ENCODE measurements around the gene HERPUD2. TPM values are rescaled to one million over a fixed set of nuclear protein-coding genes. Genes with fewer than 3 reads are reported as not detected.

The HERPUD2 gene
- total RNA-seq, 2 donors from 2014 or later, result 24.3 to 59.2 TPM

- TF ChIP-seq, protein P1, sequence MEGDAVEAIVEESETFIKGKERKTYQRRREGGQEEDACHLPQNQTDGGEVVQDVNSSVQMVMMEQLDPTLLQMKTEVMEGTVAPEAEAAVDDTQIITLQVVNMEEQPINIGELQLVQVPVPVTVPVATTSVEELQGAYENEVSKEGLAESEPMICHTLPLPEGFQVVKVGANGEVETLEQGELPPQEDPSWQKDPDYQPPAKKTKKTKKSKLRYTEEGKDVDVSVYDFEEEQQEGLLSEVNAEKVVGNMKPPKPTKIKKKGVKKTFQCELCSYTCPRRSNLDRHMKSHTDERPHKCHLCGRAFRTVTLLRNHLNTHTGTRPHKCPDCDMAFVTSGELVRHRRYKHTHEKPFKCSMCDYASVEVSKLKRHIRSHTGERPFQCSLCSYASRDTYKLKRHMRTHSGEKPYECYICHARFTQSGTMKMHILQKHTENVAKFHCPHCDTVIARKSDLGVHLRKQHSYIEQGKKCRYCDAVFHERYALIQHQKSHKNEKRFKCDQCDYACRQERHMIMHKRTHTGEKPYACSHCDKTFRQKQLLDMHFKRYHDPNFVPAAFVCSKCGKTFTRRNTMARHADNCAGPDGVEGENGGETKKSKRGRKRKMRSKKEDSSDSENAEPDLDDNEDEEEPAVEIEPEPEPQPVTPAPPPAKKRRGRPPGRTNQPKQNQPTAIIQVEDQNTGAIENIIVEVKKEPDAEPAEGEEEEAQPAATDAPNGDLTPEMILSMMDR (IDR thresholded peaks at IDR 0.05), result no peak
- H3K4me1 ChIP-seq (ENCODE audit: control insufficient read depth in 1 of 2, low read depth in 2 of 2), result peaks cover 13 to 15% of the 10 kb centered on the region in 2 donors
- H3K4me3 ChIP-seq, result no peak overlapping the region
- no peak for DNase-seq (ENCODE audit: low spot score)
- H3K27me3 ChIP-seq (replicated peaks; ENCODE audit: insufficient read depth), result no peaks in the 10 kb centered on the region
- H3K36me3 ChIP-seq, result no peaks in the 10 kb centered on the region
- H3K9me3 ChIP-seq, result no peaks in the 10 kb centered on the region
- H3K27ac ChIP-seq, result no peak overlapping the region
- ATAC-seq (ENCODE audit: insufficient number of reproducible peaks, low FRiP score, low read depth), result no peak
Observed at GRCh38 chr7:35726654-35727053, 31.7 kb upstream of the HERPUD2 start.

DNA sequence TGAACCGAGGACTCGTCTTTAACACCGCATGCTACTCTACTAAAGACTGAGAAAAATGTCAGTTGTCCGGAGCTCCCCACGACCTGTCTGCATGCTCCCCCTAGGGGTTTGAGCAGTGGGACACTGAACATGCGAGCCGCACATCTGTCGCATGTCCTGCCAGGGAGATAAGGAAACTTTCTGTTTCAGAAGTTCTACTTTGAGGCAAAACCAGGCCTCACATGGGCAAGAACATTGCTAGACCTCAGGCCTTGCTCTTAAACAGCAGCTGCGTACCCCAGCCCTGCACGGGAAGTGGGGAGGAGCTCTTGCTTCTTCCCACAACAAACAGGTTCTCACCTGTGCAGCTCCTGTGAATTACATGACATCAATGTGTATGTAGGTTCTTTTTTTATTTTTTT is 30.3 kb upstream of the HERPUD2 start:
- ATAC-seq (ENCODE audit: insufficient number of reproducible peaks, low FRiP score, low read depth) (no peak), DNase-seq (ENCODE audit: low spot score) (no peak)
- H3K9me3 ChIP-seq, result no peaks in the 10 kb centered on the region
- no peak overlapping the region for H3K27ac ChIP-seq
- TF ChIP-seq, protein P1 (IDR thresholded peaks at IDR 0.05), result no peak
- H3K4me1 ChIP-seq (ENCODE audit: control insufficient read depth in 1 of 2, low read depth in 2 of 2), result peaks cover 13 to 15% of the 10 kb centered on the region in 2 donors
- no peaks in the 10 kb centered on the region for H3K36me3 ChIP-seq
- no peak overlapping the region for H3K4me3 ChIP-seq
- H3K27me3 ChIP-seq (replicated peaks; ENCODE audit: insufficient read depth), result no peaks in the 10 kb centered on the region

GRCh38 chr7:35723011-35723410 is 28.1 kb upstream of the HERPUD2 start:
- H3K27me3 ChIP-seq (replicated peaks; ENCODE audit: insufficient read depth), result no peaks in the 10 kb centered on the region
- H3K9me3 ChIP-seq, result no peaks in the 10 kb centered on the region
- no peak for DNase-seq (ENCODE audit: low spot score)
- TF ChIP-seq, protein P1 (IDR thresholded peaks at IDR 0.05), result no peak
- H3K4me3 ChIP-seq, result no peak overlapping the region
- H3K36me3 ChIP-seq, result no peaks in the 10 kb centered on the region
- no peak overlapping the region for H3K27ac ChIP-seq
- no peak for ATAC-seq (ENCODE audit: insufficient number of reproducible peaks, low FRiP score, low read depth)
- no peaks in the 10 kb centered on the region for H3K4me1 ChIP-seq (ENCODE audit: control insufficient read depth in 1 of 2, low read depth in 2 of 2)

- no peaks in the 10 kb centered on the region for H3K9me3 ChIP-seq
- no peak for DNase-seq (ENCODE audit: low spot score)
- TF ChIP-seq, protein P1 (IDR thresholded peaks at IDR 0.05), result no peak
- peaks cover 2 to 4% of the 10 kb centered on the region in 2 donors for H3K4me1 ChIP-seq (ENCODE audit: control insufficient read depth in 1 of 2, low read depth in 2 of 2)
- no peak overlapping the region for H3K4me3 ChIP-seq
- H3K27ac ChIP-seq, result no peak overlapping the region
- H3K27me3 ChIP-seq (replicated peaks; ENCODE audit: insufficient read depth), result no peaks in the 10 kb centered on the region
- no peak for ATAC-seq (ENCODE audit: insufficient number of reproducible peaks, low FRiP score, low read depth)
- no peaks in the 10 kb centered on the region for H3K36me3 ChIP-seq
Observed at GRCh38 chr7:35722054-35722849, 27.3 kb upstream of the HERPUD2 start.

DNA sequence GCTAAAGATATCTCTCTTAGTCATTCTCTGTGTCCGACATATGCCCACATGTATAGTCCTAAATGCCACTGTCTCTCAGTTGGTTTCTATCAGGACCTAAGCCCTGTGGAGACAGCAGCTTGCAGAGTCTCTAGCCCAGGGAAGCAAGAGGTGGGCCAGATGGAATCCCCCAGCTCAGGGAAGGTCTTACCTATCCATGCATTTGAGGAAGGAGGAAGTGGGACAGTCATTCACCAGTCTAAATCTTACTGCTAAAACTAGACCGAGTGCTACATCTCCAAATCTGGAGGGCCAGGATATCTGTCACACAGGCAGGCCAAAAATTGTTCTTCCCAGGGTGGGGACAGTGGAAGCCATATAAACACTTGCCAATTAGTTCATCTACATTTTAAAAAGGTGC is 26.4 kb upstream of the HERPUD2 start:
- ATAC-seq (ENCODE audit: insufficient number of reproducible peaks, low FRiP score, low read depth) (no peak), DNase-seq (ENCODE audit: low spot score) (no peak)
- no peak overlapping the region for H3K4me3 ChIP-seq
- peaks cover 10 to 13% of the 10 kb centered on the region in 2 donors for H3K4me1 ChIP-seq (ENCODE audit: control insufficient read depth in 1 of 2, low read depth in 2 of 2)
- H3K27me3 ChIP-seq (replicated peaks; ENCODE audit: insufficient read depth), result no peaks in the 10 kb centered on the region
- TF ChIP-seq, protein P1 (IDR thresholded peaks at IDR 0.05), result no peak
- H3K27ac ChIP-seq, result no peak overlapping the region
- no peaks in the 10 kb centered on the region for H3K36me3 ChIP-seq
- H3K9me3 ChIP-seq, result no peaks in the 10 kb centered on the region

Measured in thoracic aorta (tissue), 2 donors.